T-helper 1 cell treated with Interleukin-12 subunit alpha and Interleukin-12 subunit beta and Interleukin-4 antibody, amounts not matched to agents 30 μg/mL and 1 μg/mL, for 36 hours (primary cell): ENCODE results near the gene STK24.
"Not testable (repeated sequence)": the region's sequence is repeated elsewhere in the genome, so short reads cannot be mapped to it uniquely, and the experiment has no call there.

Experiments used
- H3K27ac Mint-ChIP-seq: one replicate; pipeline ENCODE4 v1.8.0; 2021; ENCODE audit warnings: mild to moderate bottlenecking, mixed read lengths
- H3K27me3 Mint-ChIP-seq: one replicate; pipeline ENCODE4 v1.8.0; 2021; ENCODE audit warnings: low read depth, mixed read lengths
- H3K36me3 Mint-ChIP-seq: one replicate; pipeline ENCODE4 v1.8.0; 2021; ENCODE audit warnings: low read depth, mixed read lengths
- H3K4me1 Mint-ChIP-seq: one replicate; pipeline ENCODE4 v1.8.0; 2021; ENCODE audit warnings: low read depth, mixed read lengths
- H3K4me3 Mint-ChIP-seq: one replicate; pipeline ENCODE4 v1.8.0; 2021; ENCODE audit warnings: mild to moderate bottlenecking, moderate library complexity, mixed read lengths
- H3K9me3 Mint-ChIP-seq: one replicate; pipeline ENCODE4 v1.8.0; 2021; ENCODE audit warnings: mixed read lengths

Gene STK24

DNA sequence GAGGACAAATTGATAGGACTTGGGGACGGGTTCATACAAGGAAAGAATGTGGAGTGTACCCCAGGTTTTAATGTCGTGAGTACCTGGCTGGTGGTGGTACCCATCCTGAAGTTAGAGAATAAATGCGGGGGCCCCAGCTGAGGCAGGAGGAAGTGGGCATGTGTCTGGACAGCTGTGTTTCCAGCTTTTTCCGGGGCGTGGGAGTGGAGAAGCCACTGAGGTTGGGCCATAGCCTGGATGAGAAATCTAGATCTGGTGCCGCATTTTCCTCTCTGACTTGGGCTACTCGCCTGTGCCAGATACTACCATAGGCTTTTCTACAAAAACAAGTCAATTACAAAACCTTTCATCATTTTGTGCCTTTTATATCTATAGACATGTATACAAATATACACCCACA is 147.4 kb downstream of the STK24 start:
- no peaks in the 10 kb centered on the region for H3K9me3 Mint-ChIP-seq
- H3K27me3 Mint-ChIP-seq: peaks cover 4% of the 10 kb centered on the region
- no peak overlapping the region for H3K4me3 Mint-ChIP-seq
- H3K36me3 Mint-ChIP-seq: no peaks in the 10 kb centered on the region
- H3K4me1 Mint-ChIP-seq: no peaks in the 10 kb centered on the region
- no peak overlapping the region for H3K27ac Mint-ChIP-seq

- Mint-ChIP-seq H3K4me1 (no peaks in the 10 kb centered on the region), H3K9me3 (no peaks in the 10 kb centered on the region), H3K36me3 (no peaks in the 10 kb centered on the region), H3K4me3 (no peak overlapping the region), H3K27me3 (peaks cover 4% of the 10 kb centered on the region), H3K27ac (no peak overlapping the region)
These were observed 147.8 kb downstream of the STK24 start for GRCh38 chr13:98429081-98429480.

DNA sequence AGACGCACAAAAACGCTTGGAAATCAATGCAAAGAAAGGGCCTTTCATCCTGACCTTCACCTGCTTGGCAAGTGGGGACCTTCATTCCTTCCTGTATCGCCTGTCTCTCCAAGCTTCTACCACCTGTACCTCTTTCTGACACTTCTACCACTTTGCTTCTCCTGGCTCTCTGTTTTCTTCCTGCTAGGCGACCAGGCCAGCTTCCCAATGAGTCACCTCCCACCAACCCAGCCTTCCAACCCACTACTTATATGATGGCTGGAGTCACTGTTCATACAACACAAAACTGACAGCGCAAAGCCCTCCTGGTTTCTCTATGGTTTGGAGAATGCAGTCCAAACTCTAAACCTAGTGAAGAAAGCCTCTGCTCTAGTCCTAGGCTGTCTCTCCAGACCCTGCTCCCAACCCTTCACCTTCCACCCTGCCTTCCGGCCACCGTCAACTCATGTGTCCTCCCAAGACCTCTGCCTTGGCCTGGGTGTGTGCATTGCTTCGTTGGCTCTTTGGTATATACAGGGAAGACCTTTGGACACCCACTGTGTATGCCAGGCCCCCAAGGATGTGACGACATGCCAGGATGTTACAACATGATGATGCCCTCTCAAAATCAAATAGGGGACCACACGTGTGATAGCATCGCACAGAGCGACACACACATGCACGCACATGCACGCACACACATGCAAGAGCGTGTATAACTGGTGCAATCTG is 148.5 kb downstream of the STK24 start:
- Mint-ChIP-seq H3K4me3 (no peak overlapping the region), H3K27me3 (peaks cover 4% of the 10 kb centered on the region), H3K27ac (no peak overlapping the region), H3K36me3 (no peaks in the 10 kb centered on the region), H3K9me3 (no peaks in the 10 kb centered on the region), H3K4me1 (no peaks in the 10 kb centered on the region)

DNA sequence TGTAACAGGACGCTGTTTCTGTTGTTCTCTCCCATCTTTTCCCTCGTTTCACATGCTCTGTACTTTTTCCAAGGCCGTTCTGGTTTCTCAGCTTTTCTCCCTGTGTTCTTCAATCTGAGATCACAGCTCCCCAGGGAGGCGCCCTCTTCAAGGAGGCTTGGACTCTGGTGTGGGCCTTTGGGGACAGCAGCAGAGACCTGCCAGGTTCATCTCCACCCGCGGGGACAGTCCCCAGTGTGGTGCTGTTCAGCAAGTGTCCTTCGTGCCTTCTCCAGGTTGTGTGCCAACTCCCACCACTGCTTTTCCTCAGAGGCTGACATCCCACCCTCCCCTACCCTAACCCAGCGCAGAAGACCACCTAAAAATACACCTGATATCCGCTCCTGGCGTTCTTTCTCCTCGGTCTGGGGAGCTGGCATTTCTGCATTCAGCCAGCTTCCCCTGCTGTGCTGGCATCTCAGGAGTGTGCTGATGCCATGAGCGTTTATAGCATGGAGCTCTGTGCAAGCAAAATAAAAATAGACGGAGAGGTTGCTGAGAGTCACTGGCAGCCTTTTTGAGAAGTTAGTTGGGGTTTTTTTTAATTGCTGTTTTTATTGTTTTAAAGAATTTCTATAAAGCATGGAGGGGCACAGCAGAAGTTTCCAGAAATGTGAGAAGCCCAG is 149.4 kb downstream of the STK24 start:
- H3K4me1 Mint-ChIP-seq: no peaks in the 10 kb centered on the region
- H3K36me3 Mint-ChIP-seq: no peaks in the 10 kb centered on the region
- H3K4me3 Mint-ChIP-seq: no peak overlapping the region
- no peaks in the 10 kb centered on the region for H3K9me3 Mint-ChIP-seq
- H3K27me3 Mint-ChIP-seq: peaks cover 6% of the 10 kb centered on the region
- H3K27ac Mint-ChIP-seq: no peak overlapping the region

- no peaks in the 10 kb centered on the region for H3K4me1 Mint-ChIP-seq
- H3K27me3 Mint-ChIP-seq: peaks cover 7% of the 10 kb centered on the region
- H3K27ac Mint-ChIP-seq: no peak overlapping the region
- H3K9me3 Mint-ChIP-seq: no peaks in the 10 kb centered on the region
- H3K4me3 Mint-ChIP-seq: no peak overlapping the region
- no peaks in the 10 kb centered on the region for H3K36me3 Mint-ChIP-seq
These were observed 153.5 kb downstream of the STK24 start for GRCh38 chr13:98423417-98423816.

DNA sequence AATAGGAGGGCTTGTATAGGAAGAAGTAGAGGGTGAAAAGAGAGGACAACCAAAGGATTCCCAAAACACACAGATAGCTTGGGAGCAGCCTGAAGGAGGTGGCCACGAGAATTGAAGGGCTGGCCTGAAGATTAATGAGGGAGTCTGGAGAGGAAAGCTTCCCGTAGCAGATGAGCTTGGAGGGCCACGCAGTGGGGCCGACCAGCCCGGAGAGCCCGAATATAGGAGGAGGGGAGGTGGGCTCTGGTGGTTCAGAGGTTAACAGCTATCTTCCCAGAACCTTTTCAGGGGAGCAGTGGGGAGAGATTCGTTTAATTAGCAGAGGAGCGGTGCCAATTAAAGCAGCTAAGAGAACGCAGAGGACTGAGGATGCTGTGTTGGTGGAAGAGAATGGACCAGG is 154.9 kb downstream of the STK24 start:
- Mint-ChIP-seq H3K4me3 (no peak overlapping the region), H3K27me3 (peaks cover 4% of the 10 kb centered on the region), H3K27ac (no peak overlapping the region), H3K36me3 (no peaks in the 10 kb centered on the region), H3K4me1 (no peaks in the 10 kb centered on the region), H3K9me3 (no peaks in the 10 kb centered on the region)

GRCh38 chr13:98420554-98421175 is 156.2 kb downstream of the STK24 start:
- no peak overlapping the region for H3K27ac Mint-ChIP-seq
- peaks cover 6% of the 10 kb centered on the region for H3K27me3 Mint-ChIP-seq

DNA sequence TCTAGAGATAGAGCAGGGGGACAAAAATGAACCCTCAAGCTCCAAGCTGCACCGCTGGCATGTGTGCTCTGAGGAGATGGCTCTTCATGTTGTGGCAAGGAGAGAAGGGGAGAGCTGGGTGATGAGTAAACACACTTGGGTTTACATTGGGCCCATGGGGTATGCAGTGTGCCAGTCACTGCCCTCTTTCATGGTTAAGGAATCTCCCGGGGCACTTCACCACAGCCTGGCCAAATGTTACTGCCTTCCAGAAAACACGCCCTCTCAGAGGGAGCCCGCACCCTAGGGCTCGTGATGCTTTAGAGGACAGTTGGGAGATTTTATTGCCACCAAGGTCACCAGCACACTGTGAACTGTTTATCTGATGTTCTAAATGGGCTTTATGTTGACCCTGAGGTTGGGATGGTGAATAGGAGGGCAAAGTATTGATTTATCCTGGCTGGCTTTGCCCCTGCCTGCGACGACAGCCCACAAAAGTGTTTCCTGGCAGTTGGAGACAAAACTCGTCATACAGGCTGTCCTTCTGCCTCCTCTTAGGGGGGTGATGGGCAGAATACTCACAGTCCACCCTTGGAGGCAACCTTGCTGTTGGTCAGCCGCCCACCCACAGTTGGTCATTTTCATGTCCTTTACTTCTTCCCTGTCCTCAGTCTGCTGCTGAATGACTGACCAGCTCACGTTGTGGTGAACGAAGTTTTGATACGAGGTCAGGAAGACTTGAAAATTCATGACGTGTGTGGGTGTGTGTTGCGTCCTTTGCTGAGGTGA is 156.9 kb downstream of the STK24 start:
- Mint-ChIP-seq H3K4me1 (no peaks in the 10 kb centered on the region), H3K36me3 (no peaks in the 10 kb centered on the region), H3K4me3 (no peak overlapping the region), H3K9me3 (no peaks in the 10 kb centered on the region), H3K27me3 (peaks cover 6% of the 10 kb centered on the region), H3K27ac (no peak overlapping the region)

More at GRCh38 chr13:98420554-98421175, 156.2 kb downstream of the STK24 start:
- H3K4me3 Mint-ChIP-seq: no peak overlapping the region
- H3K9me3 Mint-ChIP-seq: no peaks in the 10 kb centered on the region
- H3K36me3 Mint-ChIP-seq: no peaks in the 10 kb centered on the region
- H3K4me1 Mint-ChIP-seq: no peaks in the 10 kb centered on the region

DNA sequence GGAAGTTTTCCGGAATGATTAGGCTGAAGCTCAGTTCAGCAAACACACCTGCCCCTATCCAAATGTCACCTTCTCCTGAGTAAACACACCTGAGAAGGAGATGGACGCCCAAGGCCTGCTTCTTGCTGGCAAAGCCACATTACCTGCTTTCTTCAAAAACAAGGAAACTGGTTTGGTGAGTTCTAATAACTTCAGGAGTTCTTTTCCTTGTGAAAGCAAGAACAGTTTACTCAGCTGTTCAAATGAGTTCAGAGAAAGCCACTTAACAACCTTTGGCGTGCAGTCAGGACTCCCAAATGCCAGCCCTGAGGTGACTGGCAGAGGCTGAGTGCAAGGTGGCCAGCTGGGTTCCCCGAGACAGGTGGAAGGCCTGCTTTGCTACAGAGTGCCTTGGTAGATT is 160.5 kb downstream of the STK24 start:
- peaks cover 6% of the 10 kb centered on the region for H3K4me1 Mint-ChIP-seq
- H3K4me3 Mint-ChIP-seq: no peak overlapping the region
- H3K9me3 Mint-ChIP-seq: no peaks in the 10 kb centered on the region
- H3K27ac Mint-ChIP-seq: no peak overlapping the region
- no peaks in the 10 kb centered on the region for H3K36me3 Mint-ChIP-seq
- H3K27me3 Mint-ChIP-seq: peaks cover 3% of the 10 kb centered on the region

GRCh38 chr13:98415326-98416070 is 161.4 kb downstream of the STK24 start:
- Mint-ChIP-seq H3K27me3 (peaks cover 3% of the 10 kb centered on the region), H3K36me3 (no peaks in the 10 kb centered on the region), H3K9me3 (no peaks in the 10 kb centered on the region), H3K27ac (no peak overlapping the region), H3K4me3 (no peak overlapping the region), H3K4me1 (peaks cover 8% of the 10 kb centered on the region)

GRCh38 chr13:98413796-98414195 is 163.1 kb downstream of the STK24 start:
- Mint-ChIP-seq H3K36me3 (no peaks in the 10 kb centered on the region), H3K4me1 (peaks cover 8% of the 10 kb centered on the region), H3K27ac (no peak overlapping the region), H3K4me3 (no peak overlapping the region), H3K27me3 (peaks cover 3% of the 10 kb centered on the region), H3K9me3 (no peaks in the 10 kb centered on the region)

- H3K27me3 Mint-ChIP-seq: not testable (repeated sequence)
These were observed 163.6 kb downstream of the STK24 start for GRCh38 chr13:98413278-98413677.

GRCh38 chr13:98411617-98412265 is 165.2 kb downstream of the STK24 start:
- peaks cover 8% of the 10 kb centered on the region for H3K4me1 Mint-ChIP-seq
- no peaks in the 10 kb centered on the region for H3K36me3 Mint-ChIP-seq
- H3K27ac Mint-ChIP-seq: no peak overlapping the region
- no peaks in the 10 kb centered on the region for H3K9me3 Mint-ChIP-seq
- H3K27me3 Mint-ChIP-seq: no peaks in the 10 kb centered on the region
- H3K4me3 Mint-ChIP-seq: peak overlapping the region; percentile 39

More at GRCh38 chr13:98413278-98413677, 163.6 kb downstream of the STK24 start:
- H3K4me3 Mint-ChIP-seq, H3K27ac Mint-ChIP-seq, H3K9me3 Mint-ChIP-seq, H3K36me3 Mint-ChIP-seq, H3K4me1 Mint-ChIP-seq: not testable (repeated sequence)

DNA sequence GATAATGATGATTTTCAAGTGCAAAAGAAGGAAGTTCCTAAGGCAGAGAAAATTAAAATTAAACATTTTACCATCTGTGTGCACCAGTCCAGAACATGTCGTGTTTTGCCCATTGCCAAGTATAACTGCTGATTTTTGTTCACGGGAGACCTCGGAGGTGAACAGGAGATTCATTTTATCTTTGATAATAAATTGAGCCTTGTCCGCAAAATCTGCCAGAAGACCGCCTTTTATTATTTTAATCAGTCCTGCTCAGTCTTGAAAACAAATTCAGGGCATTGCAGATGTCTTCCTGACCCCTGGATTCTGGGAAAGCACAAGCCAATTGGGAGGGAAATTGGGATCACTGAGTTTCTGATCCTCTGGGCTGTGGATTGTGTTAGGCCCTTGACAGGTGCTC is 165.9 kb downstream of the STK24 start:
- Mint-ChIP-seq H3K4me3 (no peak overlapping the region), H3K27ac (no peak overlapping the region)

More for the DNA sequence above, 165.9 kb downstream of the STK24 start:
- no peaks in the 10 kb centered on the region for H3K36me3 Mint-ChIP-seq
- peaks cover 8% of the 10 kb centered on the region for H3K4me1 Mint-ChIP-seq
- no peaks in the 10 kb centered on the region for H3K27me3 Mint-ChIP-seq
- H3K9me3 Mint-ChIP-seq: no peaks in the 10 kb centered on the region
